HepG2 (cell line): ENCODE measurements around the gene PIMREG. TPM values are rescaled to one million over a fixed set of nuclear protein-coding genes. Genes with fewer than 3 reads are reported as not detected.

Experiments
- ATAC-seq: fragments of 200-7000 bp; cut with Tn5 transposase; 3 replicates; pipeline ENCODE4 v1.9.1; 2020; ENCODE audit warnings: mild to moderate bottlenecking, moderate library complexity
- BruUV-seq: library from RNA; stranded (reverse); fragments of 400-500 nt; replicated peaks from 2 replicates; lab custom pipeline; 2021; lab: Mats Ljungman, UMichigan
- CTCF ChIA-PET: fragments of 300-600 bp; formaldehyde crosslinking; extraction: SDS; loops from one replicate; lab custom pipeline; 2021; ENCODE audit warnings: low total read pairs, inconsistent platforms, low intra/inter-chr PET ratio; lab: Yijun Ruan, JAX
- POLR2A ChIA-PET: fragments of 350-600 bp; sonication (Branson Sonifier 250); formaldehyde crosslinking; loops from one replicate; lab custom pipeline; 2020; ENCODE audit warnings: antibody characterized with exemption, inconsistent platforms; lab: Yijun Ruan, JAX
- DNase-seq: peaks from one replicate; pipeline ENCODE4 v3.0.0-alpha.2; 2015; ENCODE audit warnings: low spot score
- FAIRE-seq: peaks from 3 replicates; lab custom pipeline; 2011; peaks lifted over from hg19 to GRCh38; lab: Jason Lieb, UNC
- H2AFZ ChIP-seq: one replicate; pipeline ENCODE4 v1.6.1; 2011; ENCODE audit warnings: low read length, inconsistent platforms
- H3K27ac ChIP-seq: fragments of 300-600 bp; 3 replicates; pipeline ENCODE4 v1.8.0; 2011; ENCODE audit warnings: mixed run types, mild to moderate bottlenecking, mixed read lengths, low read length, inconsistent platforms; ENCODE audit not compliant: insufficient read depth; ENCODE audit errors: extremely low read length
- H3K27me3 ChIP-seq, 2 experiments: fragments of 200-600 bp in 1 of 2; 2 replicates in 1 of 2; 3 replicates in 1 of 2; pipeline versions ENCODE4 v1.6.0 to v1.8.0; 2011; ENCODE audit warnings: low read length in 2 of 2, mild to moderate bottlenecking in 2 of 2, moderate library complexity in 2 of 2, inconsistent platforms in 1 of 2; ENCODE audit not compliant: insufficient read depth in 2 of 2, control insufficient read depth in 1 of 2
- H3K36me3 ChIP-seq, 2 experiments: fragments of 200-600 bp in 1 of 2; replicated peaks in 1 of 2; 2 replicates in 1 of 2; 3 replicates in 1 of 2; pipeline versions ENCODE4 v1.5.1 to v1.8.0; 2011; ENCODE audit warnings: low read length in 2 of 2, inconsistent platforms in 1 of 2; ENCODE audit not compliant: insufficient read depth in 2 of 2, control insufficient read depth in 1 of 2
- H3K4me1 ChIP-seq: 2 replicates; pipeline ENCODE4 v1.5.1; 2012; ENCODE audit warnings: low read length, inconsistent platforms; ENCODE audit not compliant: insufficient read depth
- H3K4me2 ChIP-seq: 2 replicates; pipeline ENCODE4 v1.6.0; 2011; ENCODE audit warnings: low read depth, low read length, inconsistent platforms
- H3K4me3 ChIP-seq, 3 experiments: fragments of 200-600 bp in 1 of 3; sonication (generic), shearing (Covaris generic) in 1 of 3; replicated peaks in 1 of 3; 2 replicates each; pipeline ENCODE4 v1.5.1; 2011 to 2016; ENCODE audit warnings: low read length in 3 of 3, inconsistent platforms in 2 of 3, low read depth in 2 of 3, mild to moderate bottlenecking in 2 of 3, control low read depth in 1 of 3, mixed read lengths in 1 of 3; ENCODE audit not compliant: insufficient read depth in 1 of 3
- H3K79me2 ChIP-seq: one replicate; pipeline ENCODE4 v1.6.1; 2011; ENCODE audit warnings: low read length, inconsistent platforms; ENCODE audit not compliant: insufficient read depth
- H3K9ac ChIP-seq: 2 replicates; pipeline ENCODE4 v1.6.0; 2011; ENCODE audit warnings: mild to moderate bottlenecking, low read depth, low read length, inconsistent platforms; ENCODE audit not compliant: insufficient read depth
- H3K9me3 ChIP-seq: 2 replicates; pipeline ENCODE4 v1.5.1; 2012; ENCODE audit warnings: mild to moderate bottlenecking, low read length
- H4K20me1 ChIP-seq: 2 replicates; pipeline ENCODE4 v1.6.0; 2011; ENCODE audit warnings: inconsistent platforms, mild to moderate bottlenecking, low read length, moderate library complexity; ENCODE audit not compliant: insufficient read depth
- DMAP1 ChIP-seq: IDR thresholded peaks from 2 replicates; pipeline ENCODE4 v1.6.1; 2016
- ELF3 ChIP-seq: IDR thresholded peaks from 2 replicates; pipeline ENCODE4 v1.6.1; 2016; ENCODE audit warnings: missing genetic modification reagents, missing compliant biosample characterization
- FOXC1 ChIP-seq: sonication (generic); formaldehyde crosslinking; IDR thresholded peaks from 2 replicates; pipeline ENCODE4 v1.8.0; 2022; ENCODE audit warnings: mild to moderate bottlenecking, missing genetic modification reagents, borderline replicate concordance
- FOXK1 ChIP-seq: sonication (generic); formaldehyde crosslinking; IDR thresholded peaks from 2 replicates; pipeline ENCODE4 v1.4.0; 2020; ENCODE audit warnings: low read depth, missing genetic modification reagents, borderline replicate concordance
- HMGA1 ChIP-seq: sonication (generic); formaldehyde crosslinking; conservative IDR thresholded peaks from 2 replicates; pipeline ENCODE4 v1.4.0; 2020; ENCODE audit warnings: missing genetic modification reagents
- MATR3 ChIP-seq: sonication (generic); formaldehyde crosslinking; IDR thresholded peaks from 2 replicates; pipeline ENCODE4 v1.4.0; 2020; ENCODE audit warnings: missing genetic modification reagents
- NR2F6 ChIP-seq, 2 experiments: IDR thresholded peaks; 2 replicates each; pipeline ENCODE4 v1.6.1; 2016; ENCODE audit warnings: antibody characterized with exemption in 1 of 2, mild to moderate bottlenecking in 1 of 2
- NR3C1 ChIP-seq: sonication (generic); formaldehyde crosslinking; IDR thresholded peaks from 2 replicates; pipeline ENCODE4 v1.4.0; 2020; ENCODE audit warnings: missing genetic modification reagents
- POLR2G ChIP-seq: fragments of 200-400 bp; formaldehyde crosslinking; IDR thresholded peaks from 2 replicates; pipeline ENCODE4 v1.6.1; 2018; ENCODE audit warnings: mild to moderate bottlenecking, low read depth, low read length, moderate library complexity
- SMC3 ChIP-seq: IDR thresholded peaks from 2 replicates; pipeline ENCODE4 v1.6.1; 2011; ENCODE audit warnings: low read length, improper control_type of control experiment
- ZFP62 ChIP-seq: sonication (generic); formaldehyde crosslinking; IDR thresholded peaks from 2 replicates; pipeline ENCODE4 v1.4.0; 2020; ENCODE audit warnings: missing genetic modification reagents
- ZFP82 ChIP-seq: sonication (generic); formaldehyde crosslinking; IDR thresholded peaks from 2 replicates; pipeline ENCODE4 v1.5.1; 2020; ENCODE audit warnings: mild to moderate bottlenecking, missing genetic modification reagents, borderline replicate concordance
- ZNF17 ChIP-seq: sonication (generic); formaldehyde crosslinking; IDR thresholded peaks from 2 replicates; pipeline ENCODE4 v1.5.0; 2020; ENCODE audit warnings: mild to moderate bottlenecking, missing genetic modification reagents
- ZNF44 ChIP-seq: sonication (generic); formaldehyde crosslinking; IDR thresholded peaks from 2 replicates; pipeline ENCODE4 v1.5.1; 2020; ENCODE audit warnings: mild to moderate bottlenecking, missing genetic modification reagents
- WGBS: methylation state at CpG from one replicate; pipeline ENCODE4 v1.1.6; 2017; ENCODE audit warnings: low lambda C conversion rate; 5-methylcytosine and 5-hydroxymethylcytosine counted together
- in situ Hi-C: cut with HindIII; loops from 2 replicates; pipeline ENCODE4 v1.10.0; 2017; ENCODE audit warnings: low pct_unique_long_range_greater_than_20kb; ENCODE audit not compliant: extremely low pct_ligation_motif_present
- intact Hi-C: fragments of 100-400 bp; cut with micrococcal nuclease; formaldehyde crosslinking; loops from one replicate; pipeline ENCODE4 v1.10.0; 2022; ENCODE audit not compliant: unreplicated experiment
- polyA plus RNA-seq, 8 experiments: library from polyadenylated mRNA; depleted of rRNA in 3 of 8; stranded (reverse) in 7 of 8; unstranded in 1 of 8; fragments of >200 nt; fragmentation: Illumina TruSeq in 4 of 8; extraction: Trizol in 4 of 8; gene quantifications; 2 replicates each; pipeline versions ENCODE4 v1.2.1 to v1.2.3, GENCODE V29; 2011 to 2016; ENCODE audit warnings: low read depth in 4 of 8, missing spikeins in 1 of 8, mixed read lengths in 1 of 8; ENCODE audit not compliant: insufficient read depth in 1 of 8
- total RNA-seq, 5 experiments: library from RNA; depleted of rRNA; stranded (reverse); fragments of >200 nt; fragmentation: Illumina TruSeq; extraction: Trizol; gene quantifications; 2 replicates each; pipeline ENCODE4 v1.2.3, GENCODE V29; 2016; ENCODE audit warnings: low read depth in 1 of 5
- TF ChIP-seq, protein P1 (sequence below): fragments of 450-650 bp; IDR thresholded peaks from 2 replicates; pipeline ENCODE4 v1.6.1; 2016
- TF ChIP-seq, protein P2 (sequence below): sonication (generic); formaldehyde crosslinking; IDR thresholded peaks from 2 replicates; pipeline ENCODE4 v1.8.1; 2023; ENCODE audit warnings: mild to moderate bottlenecking, moderate library complexity, missing genetic modification reagents
- TF ChIP-seq, protein P3 (sequence below), 2 experiments: fragments of 450-650 bp in 1 of 2; sonication (generic) in 1 of 2; formaldehyde crosslinking; IDR thresholded peaks; 2 replicates each; pipeline versions ENCODE4 v1.5.0 to v1.8.0; 2020 to 2022; ENCODE audit warnings: mild to moderate bottlenecking in 1 of 2, missing genetic modification reagents in 1 of 2
- TF ChIP-seq, protein P4 (sequence below): sonication (generic); formaldehyde crosslinking; IDR thresholded peaks from 2 replicates; pipeline ENCODE4 v1.4.0; 2020; ENCODE audit warnings: missing genetic modification reagents, mild to moderate bottlenecking, borderline replicate concordance

The PIMREG gene
- total and polyA plus RNA-seq, 2 of the 13 experiments (the other 11 are each of a cell fraction or from before 2014, with no cell fraction given), result 15.6 to 30.3 TPM

DNA sequence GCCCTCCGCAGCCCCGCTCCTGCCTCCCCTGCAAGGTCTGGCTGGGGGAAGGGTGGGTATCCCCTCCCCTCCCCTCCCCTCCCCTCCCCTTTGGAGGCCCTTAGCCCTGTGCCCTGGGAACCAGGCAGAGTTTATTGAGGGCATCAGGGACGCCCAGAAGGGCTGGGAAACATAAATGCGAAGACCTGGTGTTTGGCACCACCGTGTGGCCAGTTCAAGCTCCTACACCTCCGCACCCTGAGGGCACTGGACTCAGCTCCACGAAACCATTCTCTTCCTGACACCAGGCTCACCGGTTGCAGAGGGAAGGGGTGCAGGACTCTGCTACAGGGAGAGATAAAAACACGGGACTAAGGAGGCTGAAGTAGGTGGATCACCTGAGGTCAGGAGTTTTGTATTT lies 8.3 kb upstream of the PIMREG start (continued):
- no peak for TF ChIP-seq ZNF17 (CRISPR knock-in tag)
- TF ChIP-seq NR2F6 (IDR thresholded peaks at IDR 0.05), result no peak
- TF ChIP-seq NR2F6 (CRISPR knock-in tag; IDR thresholded peaks at IDR 0.05), result no peak
- TF ChIP-seq, protein P1, sequence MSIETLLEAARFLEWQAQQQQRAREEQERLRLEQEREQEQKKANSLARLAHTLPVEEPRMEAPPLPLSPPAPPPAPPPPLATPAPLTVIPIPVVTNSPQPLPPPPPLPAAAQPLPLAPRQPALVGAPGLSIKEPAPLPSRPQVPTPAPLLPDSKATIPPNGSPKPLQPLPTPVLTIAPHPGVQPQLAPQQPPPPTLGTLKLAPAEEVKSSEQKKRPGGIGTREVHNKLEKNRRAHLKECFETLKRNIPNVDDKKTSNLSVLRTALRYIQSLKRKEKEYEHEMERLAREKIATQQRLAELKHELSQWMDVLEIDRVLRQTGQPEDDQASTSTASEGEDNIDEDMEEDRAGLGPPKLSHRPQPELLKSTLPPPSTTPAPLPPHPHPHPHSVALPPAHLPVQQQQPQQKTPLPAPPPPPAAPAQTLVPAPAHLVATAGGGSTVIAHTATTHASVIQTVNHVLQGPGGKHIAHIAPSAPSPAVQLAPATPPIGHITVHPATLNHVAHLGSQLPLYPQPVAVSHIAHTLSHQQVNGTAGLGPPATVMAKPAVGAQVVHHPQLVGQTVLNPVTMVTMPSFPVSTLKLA, result no peak
- no peak for TF ChIP-seq POLR2G
- TF ChIP-seq SMC3, result peak; percentile 67
- no peak for TF ChIP-seq ZFP62 (CRISPR knock-in tag)

GRCh38 chr17:6437466-6437865 lies 6.8 kb upstream of the PIMREG start:
- no peak overlapping the region for H3K4me3 ChIP-seq
- ATAC-seq (no peak), DNase-seq (no peak), FAIRE-seq (no peak)
- no peaks in the 10 kb centered on the region for H3K9me3 ChIP-seq
- H3K4me1 ChIP-seq, result peaks cover 18% of the 10 kb centered on the region
- CTCF ChIA-PET, result no interaction called here
- intact Hi-C loops, result loop anchor here (5.0 kb wide), 1 partner anchor 850 kb away; no protein-coding TSS in a partner anchor
- in situ Hi-C loops, result no loop called here
- 80% methylated on average over 1 of the region's 4 CpGs for WGBS
- no TSS peak for BruUV-seq
- POLR2A ChIA-PET, result no interaction called here
- no peaks in the 10 kb centered on the region for H4K20me1 ChIP-seq
- no peak overlapping the region for H3K9ac ChIP-seq
- H2AFZ ChIP-seq, result no peak overlapping the region
- peaks cover 2 to 7% of the 10 kb centered on the region in 2 experiments; a peak in 2 of 5 replicates for H3K27me3 ChIP-seq
- H3K36me3 ChIP-seq, result no peaks in the 10 kb centered on the region
- no peaks in the 10 kb centered on the region for H3K79me2 ChIP-seq
- no peak overlapping the region for H3K4me2 ChIP-seq
- no peak overlapping the region for H3K27ac ChIP-seq
- TF ChIP-seq ZFP82 (CRISPR knock-in tag), result no peak
- TF ChIP-seq, protein P2, sequence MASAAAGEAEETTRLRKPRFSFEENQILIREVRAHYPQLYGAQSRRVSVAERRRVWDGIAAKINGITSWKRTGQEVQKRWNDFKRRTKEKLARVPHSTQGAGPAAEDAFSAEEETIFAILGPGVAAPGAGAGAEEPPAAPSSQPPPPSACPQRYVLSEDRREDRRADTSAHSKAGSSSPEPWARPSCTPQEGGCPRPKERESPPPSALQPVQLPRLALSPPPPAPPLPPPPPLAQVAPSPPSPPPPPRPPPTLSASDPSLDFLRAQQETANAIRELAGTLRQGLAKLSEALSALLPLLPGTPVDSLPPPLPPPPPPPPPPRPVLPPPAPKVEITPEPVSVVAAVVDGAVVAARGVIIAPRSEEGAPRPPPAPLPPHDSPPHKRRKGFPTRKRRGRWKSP, result no peak
- no peak for TF ChIP-seq NR2F6 (IDR thresholded peaks at IDR 0.05)
- TF ChIP-seq NR2F6 (CRISPR knock-in tag; IDR thresholded peaks at IDR 0.05), result no peak
- TF ChIP-seq, protein P3, sequence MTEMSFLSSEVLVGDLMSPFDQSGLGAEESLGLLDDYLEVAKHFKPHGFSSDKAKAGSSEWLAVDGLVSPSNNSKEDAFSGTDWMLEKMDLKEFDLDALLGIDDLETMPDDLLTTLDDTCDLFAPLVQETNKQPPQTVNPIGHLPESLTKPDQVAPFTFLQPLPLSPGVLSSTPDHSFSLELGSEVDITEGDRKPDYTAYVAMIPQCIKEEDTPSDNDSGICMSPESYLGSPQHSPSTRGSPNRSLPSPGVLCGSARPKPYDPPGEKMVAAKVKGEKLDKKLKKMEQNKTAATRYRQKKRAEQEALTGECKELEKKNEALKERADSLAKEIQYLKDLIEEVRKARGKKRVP (CRISPR knock-in tag; IDR thresholded peaks at IDR 0.05), result no peak
- TF ChIP-seq NR3C1 (CRISPR knock-in tag), result no peak
- TF ChIP-seq DMAP1, result no peak
- TF ChIP-seq, protein P4, sequence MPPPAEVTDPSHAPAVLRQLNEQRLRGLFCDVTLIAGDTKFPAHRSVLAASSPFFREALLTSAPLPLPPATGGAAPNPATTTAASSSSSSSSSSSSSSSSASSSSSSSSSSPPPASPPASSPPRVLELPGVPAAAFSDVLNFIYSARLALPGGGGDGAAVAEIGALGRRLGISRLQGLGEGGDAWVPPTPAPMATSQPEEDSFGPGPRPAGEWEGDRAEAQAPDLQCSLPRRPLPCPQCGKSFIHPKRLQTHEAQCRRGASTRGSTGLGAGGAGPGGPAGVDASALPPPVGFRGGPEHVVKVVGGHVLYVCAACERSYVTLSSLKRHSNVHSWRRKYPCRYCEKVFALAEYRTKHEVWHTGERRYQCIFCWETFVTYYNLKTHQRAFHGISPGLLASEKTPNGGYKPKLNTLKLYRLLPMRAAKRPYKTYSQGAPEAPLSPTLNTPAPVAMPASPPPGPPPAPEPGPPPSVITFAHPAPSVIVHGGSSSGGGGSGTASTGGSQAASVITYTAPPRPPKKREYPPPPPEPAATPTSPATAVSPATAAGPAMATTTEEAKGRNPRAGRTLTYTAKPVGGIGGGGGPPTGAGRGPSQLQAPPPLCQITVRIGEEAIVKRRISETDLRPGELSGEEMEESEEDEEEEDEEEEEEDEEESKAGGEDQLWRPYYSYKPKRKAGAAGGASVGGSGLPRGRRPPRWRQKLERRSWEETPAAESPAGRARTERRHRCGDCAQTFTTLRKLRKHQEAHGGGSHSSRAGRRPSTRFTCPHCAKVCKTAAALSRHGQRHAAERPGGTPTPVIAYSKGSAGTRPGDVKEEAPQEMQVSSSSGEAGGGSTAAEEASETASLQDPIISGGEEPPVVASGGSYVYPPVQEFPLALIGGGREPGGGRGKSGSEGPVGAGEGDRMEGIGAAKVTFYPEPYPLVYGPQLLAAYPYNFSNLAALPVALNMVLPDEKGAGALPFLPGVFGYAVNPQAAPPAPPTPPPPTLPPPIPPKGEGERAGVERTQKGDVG (CRISPR knock-in tag), result no peak
- TF ChIP-seq ELF3, result no peak
- no peak for TF ChIP-seq FOXK1 (CRISPR knock-in tag)
- TF ChIP-seq MATR3 (CRISPR knock-in tag), result no peak
- no peak for TF ChIP-seq FOXC1
- TF ChIP-seq HMGA1 (CRISPR knock-in tag), result no peak
- TF ChIP-seq ZNF44 (CRISPR knock-in tag), result no peak
